ENCODE measurements around the gene LGI2. TPM values are rescaled to one million over a fixed set of nuclear protein-coding genes. Genes with fewer than 3 reads are reported as not detected.

The LGI2 gene
- polyA plus RNA-seq, 2 donors = 0.08 to 0.27 TPM

DNA sequence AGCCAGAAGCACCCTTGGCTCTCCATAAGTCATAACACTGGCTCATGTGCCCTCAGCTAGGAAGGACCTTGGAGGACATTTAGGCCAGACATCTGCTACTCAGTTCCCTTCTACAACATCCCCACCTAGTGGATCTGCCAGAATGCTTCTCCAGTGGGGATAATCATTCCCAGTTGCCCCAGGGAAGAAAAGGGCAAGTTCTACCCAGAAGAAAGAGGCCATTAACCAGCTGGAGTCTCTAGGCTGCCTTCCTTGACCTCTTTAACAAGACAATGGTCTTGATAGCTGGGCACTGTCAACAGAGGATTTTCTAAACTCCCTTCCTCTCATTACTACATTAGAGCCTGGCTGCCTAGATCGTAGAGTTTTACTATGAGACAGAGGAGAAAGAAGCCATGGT, 42.0 kb downstream of the LGI2 start:
- Histone ChIP-seq H3K4me1 (ENCODE audit: control insufficient read depth in 2 of 2, insufficient read depth in 2 of 2, low read length in 1 of 2) (no peaks in the 10 kb centered on the region), H3K9me3 (ENCODE audit: control insufficient read depth in 2 of 2, insufficient read depth in 1 of 2, low read depth in 1 of 2, low read length in 1 of 2) (no peaks in the 10 kb centered on the region), H3K36me3 (ENCODE audit: control insufficient read depth in 2 of 2, insufficient read depth in 2 of 2, low read length in 1 of 2) (no peaks in the 10 kb centered on the region), H3K27ac (ENCODE audit: low read depth in 2 of 2, low read length in 1 of 2) (no peak overlapping the region), H3K27me3 (ENCODE audit: control insufficient read depth in 1 of 2, insufficient read depth in 2 of 2, low read length in 2 of 2) (peaks cover 0 to 4% of the 10 kb centered on the region in 2 donors), H3K4me3 (ENCODE audit: low read depth in 1 of 2, low read length in 2 of 2) (no peak overlapping the region)
- WGBS, 2 donors = 74 to 75% methylated on average over 1 of the region's 1 CpG

GRCh38 chr4:24984602-24985532, 45.9 kb downstream of the LGI2 start:
- WGBS, 2 donors = 69% methylated on average over 6 of the region's 6 CpGs
- Histone ChIP-seq H3K4me1 (ENCODE audit: control insufficient read depth in 2 of 2, insufficient read depth in 2 of 2, low read length in 1 of 2) (no peaks in the 10 kb centered on the region), H3K27me3 (ENCODE audit: control insufficient read depth in 1 of 2, insufficient read depth in 2 of 2, low read length in 2 of 2) (no peaks in the 10 kb centered on the region)

GRCh38 chr4:24980740-24981139, 50.0 kb downstream of the LGI2 start:
- Histone ChIP-seq H3K27ac (ENCODE audit: low read depth in 2 of 2, low read length in 1 of 2) (no peak overlapping the region), H3K4me3 (ENCODE audit: low read depth in 1 of 2, low read length in 2 of 2) (no peak overlapping the region)
- 88 to 91% methylated on average over 5 of the region's 5 CpGs for WGBS, 2 donors

More at GRCh38 chr4:24984602-24985532, 45.9 kb downstream of the LGI2 start:
- Histone ChIP-seq H3K27ac (ENCODE audit: low read depth in 2 of 2, low read length in 1 of 2) (no peak overlapping the region), H3K9me3 (ENCODE audit: control insufficient read depth in 2 of 2, insufficient read depth in 1 of 2, low read depth in 1 of 2, low read length in 1 of 2) (no peaks in the 10 kb centered on the region), H3K36me3 (ENCODE audit: control insufficient read depth in 2 of 2, insufficient read depth in 2 of 2, low read length in 1 of 2) (no peaks in the 10 kb centered on the region), H3K4me3 (ENCODE audit: low read depth in 1 of 2, low read length in 2 of 2) (no peak overlapping the region)

GRCh38 chr4:24980064-24980690, 50.6 kb downstream of the LGI2 start:
- Histone ChIP-seq H3K27ac (ENCODE audit: low read depth in 2 of 2, low read length in 1 of 2) (no peak overlapping the region), H3K9me3 (ENCODE audit: control insufficient read depth in 2 of 2, insufficient read depth in 1 of 2, low read depth in 1 of 2, low read length in 1 of 2) (no peaks in the 10 kb centered on the region), H3K27me3 (ENCODE audit: control insufficient read depth in 1 of 2, insufficient read depth in 2 of 2, low read length in 2 of 2) (no peaks in the 10 kb centered on the region), H3K36me3 (ENCODE audit: control insufficient read depth in 2 of 2, insufficient read depth in 2 of 2, low read length in 1 of 2) (no peaks in the 10 kb centered on the region), H3K4me1 (ENCODE audit: control insufficient read depth in 2 of 2, insufficient read depth in 2 of 2, low read length in 1 of 2) (no peaks in the 10 kb centered on the region), H3K4me3 (ENCODE audit: low read depth in 1 of 2, low read length in 2 of 2) (no peak overlapping the region)
- WGBS, 2 donors = 15 to 18% methylated on average over 17 of the region's 17 CpGs

More at GRCh38 chr4:24980740-24981139, 50.0 kb downstream of the LGI2 start:
- H3K36me3 ChIP-seq (ENCODE audit: control insufficient read depth in 2 of 2, insufficient read depth in 2 of 2, low read length in 1 of 2) = no peaks in the 10 kb centered on the region
- H3K27me3 ChIP-seq (ENCODE audit: control insufficient read depth in 1 of 2, insufficient read depth in 2 of 2, low read length in 2 of 2) = no peaks in the 10 kb centered on the region
- no peaks in the 10 kb centered on the region for H3K4me1 ChIP-seq (ENCODE audit: control insufficient read depth in 2 of 2, insufficient read depth in 2 of 2, low read length in 1 of 2)
- H3K9me3 ChIP-seq (ENCODE audit: control insufficient read depth in 2 of 2, insufficient read depth in 1 of 2, low read depth in 1 of 2, low read length in 1 of 2) = no peaks in the 10 kb centered on the region

GRCh38 chr4:24979554-24979953, 51.2 kb downstream of the LGI2 start:
- no peaks in the 10 kb centered on the region for H3K4me1 ChIP-seq (ENCODE audit: control insufficient read depth in 2 of 2, insufficient read depth in 2 of 2, low read length in 1 of 2)
- no peaks in the 10 kb centered on the region for H3K9me3 ChIP-seq (ENCODE audit: control insufficient read depth in 2 of 2, insufficient read depth in 1 of 2, low read depth in 1 of 2, low read length in 1 of 2)
- H3K36me3 ChIP-seq (ENCODE audit: control insufficient read depth in 2 of 2, insufficient read depth in 2 of 2, low read length in 1 of 2) = no peaks in the 10 kb centered on the region
- H3K27ac ChIP-seq (ENCODE audit: low read depth in 2 of 2, low read length in 1 of 2) = no peak overlapping the region
- H3K27me3 ChIP-seq (ENCODE audit: control insufficient read depth in 1 of 2, insufficient read depth in 2 of 2, low read length in 2 of 2) = no peaks in the 10 kb centered on the region
- no peak overlapping the region for H3K4me3 ChIP-seq (ENCODE audit: low read depth in 1 of 2, low read length in 2 of 2)
- WGBS, 2 donors = 68 to 73% methylated on average over 7 of the region's 7 CpGs

- no peak overlapping the region for H3K27ac ChIP-seq (ENCODE audit: low read depth in 2 of 2, low read length in 1 of 2)
- H3K27me3 ChIP-seq (ENCODE audit: control insufficient read depth in 1 of 2, insufficient read depth in 2 of 2, low read length in 2 of 2) = no peaks in the 10 kb centered on the region
- no peaks in the 10 kb centered on the region for H3K36me3 ChIP-seq (ENCODE audit: control insufficient read depth in 2 of 2, insufficient read depth in 2 of 2, low read length in 1 of 2)
- no peaks in the 10 kb centered on the region for H3K4me1 ChIP-seq (ENCODE audit: control insufficient read depth in 2 of 2, insufficient read depth in 2 of 2, low read length in 1 of 2)
- 77 to 79% methylated on average over 9 of the region's 9 CpGs for WGBS, 2 donors
- H3K9me3 ChIP-seq (ENCODE audit: control insufficient read depth in 2 of 2, insufficient read depth in 1 of 2, low read depth in 1 of 2, low read length in 1 of 2) = no peaks in the 10 kb centered on the region
- no peak overlapping the region for H3K4me3 ChIP-seq (ENCODE audit: low read depth in 1 of 2, low read length in 2 of 2)
These were observed 52.3 kb downstream of the LGI2 start for GRCh38 chr4:24978291-24979075.

DNA sequence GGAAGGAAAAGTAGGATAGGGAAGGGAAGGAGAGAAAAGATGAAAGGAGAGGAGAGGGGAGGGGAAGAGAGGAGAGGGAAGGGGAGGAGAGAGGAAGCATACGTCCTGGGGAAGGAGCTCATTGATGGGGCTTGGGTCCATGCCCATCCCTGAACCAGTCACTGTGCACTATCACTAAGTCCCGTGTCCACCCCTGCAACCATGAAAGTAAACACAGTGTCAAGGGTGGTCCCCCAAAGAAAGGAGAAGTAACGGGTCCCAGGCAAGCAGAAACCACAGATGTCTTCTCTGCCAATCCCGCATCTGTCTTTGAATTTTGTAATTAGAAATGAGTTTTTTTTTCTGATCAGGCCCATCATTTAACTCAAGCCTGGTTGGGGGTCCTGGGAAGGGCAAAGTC, 55.2 kb downstream of the LGI2 start:
- 66 to 70% methylated on average over 4 of the region's 4 CpGs for WGBS, 2 donors
- H3K4me1 ChIP-seq (ENCODE audit: control insufficient read depth in 2 of 2, insufficient read depth in 2 of 2, low read length in 1 of 2) = no peaks in the 10 kb centered on the region
- no peaks in the 10 kb centered on the region for H3K36me3 ChIP-seq (ENCODE audit: control insufficient read depth in 2 of 2, insufficient read depth in 2 of 2, low read length in 1 of 2)
- no peak overlapping the region for H3K4me3 ChIP-seq (ENCODE audit: low read depth in 1 of 2, low read length in 2 of 2)
- no peaks in the 10 kb centered on the region for H3K9me3 ChIP-seq (ENCODE audit: control insufficient read depth in 2 of 2, insufficient read depth in 1 of 2, low read depth in 1 of 2, low read length in 1 of 2)
- H3K27ac ChIP-seq (ENCODE audit: low read depth in 2 of 2, low read length in 1 of 2) = no peak overlapping the region
- no peaks in the 10 kb centered on the region for H3K27me3 ChIP-seq (ENCODE audit: control insufficient read depth in 1 of 2, insufficient read depth in 2 of 2, low read length in 2 of 2)

GRCh38 chr4:24973747-24974601, 56.8 kb downstream of the LGI2 start:
- Histone ChIP-seq H3K27ac (ENCODE audit: low read depth in 2 of 2, low read length in 1 of 2) (no peak overlapping the region), H3K36me3 (ENCODE audit: control insufficient read depth in 2 of 2, insufficient read depth in 2 of 2, low read length in 1 of 2) (no peaks in the 10 kb centered on the region), H3K4me1 (ENCODE audit: control insufficient read depth in 2 of 2, insufficient read depth in 2 of 2, low read length in 1 of 2) (no peaks in the 10 kb centered on the region), H3K4me3 (ENCODE audit: low read depth in 1 of 2, low read length in 2 of 2) (no peak overlapping the region), H3K27me3 (ENCODE audit: control insufficient read depth in 1 of 2, insufficient read depth in 2 of 2, low read length in 2 of 2) (no peaks in the 10 kb centered on the region), H3K9me3 (ENCODE audit: control insufficient read depth in 2 of 2, insufficient read depth in 1 of 2, low read depth in 1 of 2, low read length in 1 of 2) (no peaks in the 10 kb centered on the region)
- WGBS, 2 donors = 77 to 86% methylated on average over 24 of the region's 24 CpGs

DNA sequence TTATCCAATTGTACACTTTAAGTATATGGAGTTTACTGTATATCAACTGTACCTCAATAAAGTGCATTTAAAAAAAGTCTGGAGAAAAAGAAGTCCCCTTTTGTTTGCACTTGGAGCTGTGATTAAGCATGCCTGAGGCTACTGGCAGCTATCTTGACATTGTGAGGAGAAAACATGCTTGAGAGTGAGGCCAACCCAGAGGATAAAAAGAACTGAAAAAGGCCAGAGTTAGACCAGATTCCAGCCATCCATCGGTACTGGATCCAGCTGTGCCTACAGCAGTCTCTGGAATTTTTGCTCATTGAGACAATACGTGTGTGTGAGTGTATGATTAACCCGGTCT, 57.4 kb downstream of the LGI2 start:
- H3K9me3 ChIP-seq (ENCODE audit: control insufficient read depth in 2 of 2, insufficient read depth in 1 of 2, low read depth in 1 of 2, low read length in 1 of 2) = no peaks in the 10 kb centered on the region
- 31 to 35% methylated on average over 3 of the region's 3 CpGs for WGBS, 2 donors
- H3K27me3 ChIP-seq (ENCODE audit: control insufficient read depth in 1 of 2, insufficient read depth in 2 of 2, low read length in 2 of 2) = no peaks in the 10 kb centered on the region
- no peak overlapping the region for H3K27ac ChIP-seq (ENCODE audit: low read depth in 2 of 2, low read length in 1 of 2)
- no peaks in the 10 kb centered on the region for H3K4me1 ChIP-seq (ENCODE audit: control insufficient read depth in 2 of 2, insufficient read depth in 2 of 2, low read length in 1 of 2)
- no peaks in the 10 kb centered on the region for H3K36me3 ChIP-seq (ENCODE audit: control insufficient read depth in 2 of 2, insufficient read depth in 2 of 2, low read length in 1 of 2)
- H3K4me3 ChIP-seq (ENCODE audit: low read depth in 1 of 2, low read length in 2 of 2) = no peak overlapping the region

All from esophagus (tissue), 2 donors.